Measurements from ENCODE around the gene AOPEP.
"Not testable (repeated sequence)": the region's sequence is repeated elsewhere in the genome, so short reads cannot be mapped to it uniquely, and the experiment has no call there.

AOPEP gene

DNA sequence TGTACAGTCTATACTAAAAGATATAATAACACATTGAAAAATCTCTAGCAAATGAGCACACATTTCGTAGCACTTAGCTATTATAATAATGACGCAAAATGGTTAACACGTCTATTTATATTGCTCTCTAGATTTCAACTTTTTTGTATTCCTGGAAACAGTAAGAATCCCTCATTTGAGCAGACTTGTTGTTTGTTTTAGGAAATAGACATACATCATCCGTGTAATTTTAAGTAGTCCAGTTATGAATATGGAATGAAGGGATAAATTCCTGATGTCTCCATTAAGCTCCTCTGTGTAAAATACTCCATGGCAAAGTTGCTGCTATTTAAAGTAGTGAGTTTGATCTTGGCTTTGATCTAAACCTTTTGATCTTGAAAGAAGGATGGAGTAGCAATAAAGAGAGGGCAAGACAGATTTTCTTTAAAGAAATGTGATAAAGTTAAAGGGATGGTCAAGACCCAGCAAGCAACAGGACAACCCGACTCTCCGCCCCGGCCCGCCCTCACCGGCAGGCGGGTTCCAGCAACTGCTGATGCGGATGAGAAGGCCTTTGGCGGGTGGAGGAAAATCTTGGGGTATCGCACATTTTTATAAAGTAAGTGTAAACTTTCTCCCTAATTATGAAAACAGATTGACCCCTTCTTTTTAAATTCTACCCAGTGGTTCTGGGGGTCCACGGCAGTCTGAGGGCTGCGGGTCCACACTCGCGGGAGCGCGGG is 277.4 kb downstream of the AOPEP start:
- DNase-seq, result no peak

DNA sequence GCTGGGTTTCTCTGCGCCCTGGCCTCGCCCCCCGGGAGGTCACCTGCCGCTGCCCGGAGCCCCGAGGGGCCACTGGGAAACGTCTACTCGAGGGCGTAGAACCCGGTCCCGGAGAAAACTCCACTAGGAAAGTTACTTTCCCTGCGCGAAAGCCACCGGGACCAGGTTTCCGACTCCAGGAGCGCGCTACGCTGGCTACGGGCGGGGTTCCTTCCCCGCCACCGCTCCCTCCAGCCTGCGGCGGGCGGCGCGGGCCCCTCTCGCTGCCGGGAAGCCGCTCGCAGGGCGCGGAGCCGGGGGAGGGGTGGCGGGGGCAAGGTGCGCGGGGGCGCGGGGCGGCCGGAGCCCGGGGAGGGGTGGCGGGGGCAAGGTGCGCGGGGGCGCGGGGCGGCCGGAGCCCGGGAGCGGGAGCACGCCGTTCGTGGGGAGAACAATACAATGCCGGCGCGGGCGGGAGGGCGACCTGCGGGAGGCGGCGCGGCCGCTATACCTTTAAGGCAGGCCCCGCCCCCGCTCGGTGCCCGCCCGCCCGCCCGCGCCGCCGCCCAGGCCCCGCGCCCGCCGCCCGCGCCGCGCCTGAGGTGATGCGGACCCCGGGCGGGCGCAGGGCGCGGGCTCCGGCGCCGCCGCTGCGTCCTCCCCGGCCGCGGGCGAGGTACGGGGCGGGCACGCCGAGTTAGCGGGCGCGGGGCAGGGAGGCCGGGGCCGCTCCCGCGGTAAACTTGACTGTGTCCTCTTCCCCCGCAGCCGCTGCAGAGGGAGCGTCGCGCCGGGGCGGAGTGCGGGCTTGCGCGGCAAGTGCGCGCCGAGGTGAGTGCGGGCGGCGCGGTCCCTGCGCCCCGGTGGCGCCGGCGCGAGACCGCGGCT is 278.1 kb downstream of the AOPEP start:
- no peak for DNase-seq

DNA sequence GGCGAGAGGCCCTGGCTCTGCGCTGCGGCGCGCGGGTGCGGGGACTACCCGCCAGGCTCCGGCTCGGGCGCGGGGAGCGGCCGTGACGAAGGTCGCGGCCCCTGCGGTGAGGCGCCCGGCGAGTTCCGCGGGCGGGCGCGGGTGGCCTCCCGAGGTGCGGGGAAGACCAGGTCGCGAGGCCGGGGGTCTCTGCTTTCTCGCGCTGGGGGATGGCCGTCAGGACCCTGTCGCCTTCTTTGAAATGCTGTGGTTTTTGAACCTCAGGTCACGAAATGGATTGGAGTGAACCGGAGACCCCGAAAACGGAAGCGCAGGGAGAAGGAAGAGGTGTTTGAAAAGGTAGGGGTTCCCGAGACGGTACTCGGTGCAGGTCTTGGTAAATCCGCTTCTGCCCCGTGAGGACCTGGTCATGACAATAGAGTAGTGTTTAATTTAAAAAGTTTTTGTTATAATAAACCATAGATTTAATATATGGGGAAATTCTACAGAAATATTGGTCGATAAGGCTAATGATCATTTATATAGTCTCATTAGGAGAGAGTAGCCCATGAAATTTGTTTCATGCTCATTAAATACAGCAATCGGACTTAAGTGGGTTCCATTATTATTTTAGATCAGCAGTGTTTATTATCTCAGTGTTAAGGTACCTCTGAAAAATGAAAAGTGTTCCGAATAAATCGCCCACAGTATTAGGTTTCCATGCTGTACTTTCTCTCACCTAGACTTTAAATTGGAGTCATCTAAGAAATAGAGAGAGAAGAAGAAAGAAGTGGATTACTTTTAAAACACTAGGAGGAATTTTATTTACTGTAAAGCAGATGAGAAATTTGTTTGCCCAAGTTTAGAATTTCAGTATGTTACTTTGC is 279.0 kb downstream of the AOPEP start:
- DNase-seq, result no peak

DNA sequence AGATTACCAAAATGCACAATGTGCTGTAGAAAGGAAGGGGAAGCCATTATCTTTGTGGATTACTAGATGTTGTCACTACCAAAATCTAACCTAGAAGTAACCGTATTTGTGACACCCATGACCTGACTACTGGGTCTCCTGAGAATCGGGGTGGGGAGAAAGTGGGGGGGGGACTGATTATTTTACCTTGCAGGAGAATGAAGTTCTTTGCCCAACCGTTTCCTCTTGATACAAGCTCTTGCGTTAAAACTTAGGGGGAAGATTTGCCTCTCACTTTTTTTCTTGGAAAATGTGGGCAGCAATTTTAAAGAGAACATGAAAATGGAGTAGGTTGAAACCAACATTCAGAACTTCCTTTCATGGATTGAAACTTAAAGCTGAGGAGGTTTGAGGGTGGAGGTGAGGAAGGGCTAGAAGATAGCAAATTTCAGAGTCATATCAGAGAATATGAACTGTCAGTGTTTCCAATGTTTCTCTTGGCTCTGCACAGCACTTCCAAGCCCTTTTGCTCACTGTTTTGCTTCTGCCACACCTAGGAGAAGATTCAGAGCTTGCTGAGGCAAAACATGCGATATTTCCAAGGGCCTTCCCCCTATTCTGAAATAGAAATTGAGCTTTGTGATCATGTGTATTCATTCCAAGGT is 280.8 kb downstream of the AOPEP start:
- no peak for DNase-seq

DNA sequence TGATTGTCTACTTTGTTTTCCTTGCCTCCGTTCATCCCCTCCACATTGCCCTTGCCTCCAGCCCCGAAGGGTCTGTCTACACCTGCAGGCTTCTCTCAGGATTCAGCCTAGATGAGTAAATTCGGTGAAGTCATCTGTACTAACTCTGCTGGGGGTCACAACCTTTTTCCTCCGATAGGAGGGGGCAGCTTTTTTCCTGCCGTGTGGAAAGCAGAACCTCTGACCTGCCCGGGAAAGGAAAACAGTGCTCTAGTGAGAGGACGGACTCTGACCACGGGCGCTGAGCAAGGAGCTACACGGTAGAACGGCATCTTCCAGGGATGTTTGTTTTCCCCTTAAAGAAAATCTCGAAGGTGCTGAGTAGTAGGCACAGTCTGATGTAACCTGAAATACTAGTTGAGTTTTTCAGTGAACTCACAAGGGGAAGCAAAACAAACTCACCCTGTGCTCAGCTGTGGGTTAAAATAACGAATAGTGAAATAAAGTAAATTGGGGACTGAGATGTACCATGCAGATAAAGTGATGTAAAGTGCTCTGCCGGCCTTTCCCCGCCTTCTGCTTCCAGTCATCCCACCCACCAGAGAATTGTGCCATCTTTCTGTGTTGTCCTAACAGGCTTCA is 281.8 kb downstream of the AOPEP start:
- no peak for DNase-seq

DNA sequence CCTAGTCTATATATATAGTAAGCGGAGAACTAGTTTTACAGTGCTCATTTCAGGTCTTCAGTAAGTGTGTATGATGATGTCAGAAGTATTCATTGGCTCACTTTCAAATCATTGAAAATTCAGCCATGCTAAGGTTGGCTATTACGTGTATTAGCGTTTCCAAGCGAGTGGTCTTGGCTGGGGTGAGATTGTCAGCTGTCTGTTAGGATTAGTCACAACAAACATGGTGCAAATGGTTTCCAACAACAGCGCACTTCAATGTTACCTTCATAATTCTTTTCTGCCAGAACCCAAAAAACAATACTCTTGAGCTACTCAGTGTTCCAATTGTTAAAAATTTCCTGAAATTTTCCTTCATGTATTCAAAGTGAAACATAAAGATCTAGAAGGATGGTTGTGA is 283.0 kb downstream of the AOPEP start:
- no peak for DNase-seq

DNA sequence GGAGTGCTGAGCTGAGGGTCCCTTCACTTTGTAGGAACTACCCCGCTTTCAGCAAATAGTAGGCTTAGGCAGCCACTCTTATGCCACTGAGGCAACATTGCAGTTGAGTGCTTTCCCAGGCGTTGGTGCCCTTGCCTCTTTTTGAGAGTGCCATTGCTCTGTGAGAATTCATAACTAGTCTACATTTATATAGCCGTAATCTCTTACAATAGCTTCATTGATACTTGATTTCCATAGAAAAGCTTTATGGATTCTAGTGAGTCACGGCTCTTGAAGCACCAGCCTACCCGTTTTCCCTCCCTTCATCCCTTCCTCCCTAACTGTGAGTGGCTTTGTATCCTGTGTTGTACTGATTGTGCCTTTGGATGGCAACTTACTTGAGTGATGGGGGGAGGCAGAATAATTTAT is 283.9 kb downstream of the AOPEP start:
- no peak for DNase-seq

DNA sequence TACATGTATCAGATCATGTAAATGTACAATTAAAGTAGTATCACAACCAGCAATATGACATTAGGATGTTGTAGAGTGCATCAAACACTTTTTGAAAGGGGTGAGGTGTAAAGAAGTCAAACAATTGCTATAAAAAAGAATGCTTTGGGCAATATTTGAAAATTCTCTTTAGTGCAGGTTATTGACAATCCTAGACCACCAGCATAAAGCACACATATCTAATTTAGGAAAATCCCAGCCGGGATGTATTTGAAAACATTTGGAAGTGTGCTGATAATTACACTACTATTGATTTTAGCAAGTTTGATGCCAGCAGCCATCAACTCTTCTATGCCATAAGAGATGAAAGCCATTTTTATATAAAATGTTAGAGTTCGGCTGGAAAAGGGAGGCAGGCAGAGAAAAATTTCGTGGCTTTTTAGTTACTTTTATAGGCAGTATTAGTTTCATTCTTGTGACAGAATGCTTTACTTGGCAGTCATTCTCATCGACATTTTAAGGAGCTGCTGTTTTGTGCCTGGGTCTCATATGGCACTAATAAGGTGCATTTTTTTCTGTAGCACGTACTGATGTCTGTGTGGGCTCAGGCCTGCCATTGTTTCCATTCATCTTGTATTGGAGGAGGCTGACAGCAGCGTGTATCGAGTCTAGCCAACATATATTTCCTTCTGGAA is 285.7 kb downstream of the AOPEP start:
- no peak for DNase-seq

DNA sequence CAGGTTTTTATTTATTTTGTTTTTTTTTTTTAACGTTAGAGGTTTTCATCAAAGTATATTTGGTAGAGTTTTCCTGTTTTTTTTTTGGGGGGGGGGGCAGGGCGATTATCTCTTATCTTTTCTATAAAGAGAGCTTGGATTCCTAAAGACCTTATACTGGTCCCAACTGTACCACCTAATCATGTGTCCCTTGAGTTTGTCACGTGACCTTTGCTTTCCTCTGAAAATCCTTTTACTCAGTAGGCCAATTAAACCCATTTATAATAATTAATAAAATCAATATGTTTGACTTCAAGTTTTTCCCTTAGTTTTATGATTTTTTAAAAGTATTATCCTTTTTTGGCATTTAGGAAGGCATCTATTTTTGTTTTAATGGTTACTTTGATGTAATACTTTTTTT is 286.4 kb downstream of the AOPEP start:
- no peak for DNase-seq

DNA sequence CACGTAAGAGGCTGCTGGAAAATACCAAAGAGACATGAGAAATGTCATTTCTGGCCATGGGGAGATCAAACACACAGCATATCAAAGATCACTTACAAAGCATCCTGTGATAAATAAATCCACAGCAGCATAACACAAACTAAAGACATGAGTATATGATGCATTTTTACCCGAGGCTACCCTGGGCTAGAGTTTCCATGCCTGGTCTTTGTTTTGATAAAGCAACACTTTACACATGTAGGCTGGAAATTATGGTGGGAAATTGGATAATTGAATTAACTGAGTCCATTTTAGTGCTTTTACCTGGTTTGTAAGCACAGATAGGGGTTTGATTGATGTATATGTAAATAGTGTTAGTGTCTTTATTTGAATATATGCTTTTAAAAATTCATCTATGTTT is 288.4 kb downstream of the AOPEP start:
- DNase-seq, result no peak

DNA sequence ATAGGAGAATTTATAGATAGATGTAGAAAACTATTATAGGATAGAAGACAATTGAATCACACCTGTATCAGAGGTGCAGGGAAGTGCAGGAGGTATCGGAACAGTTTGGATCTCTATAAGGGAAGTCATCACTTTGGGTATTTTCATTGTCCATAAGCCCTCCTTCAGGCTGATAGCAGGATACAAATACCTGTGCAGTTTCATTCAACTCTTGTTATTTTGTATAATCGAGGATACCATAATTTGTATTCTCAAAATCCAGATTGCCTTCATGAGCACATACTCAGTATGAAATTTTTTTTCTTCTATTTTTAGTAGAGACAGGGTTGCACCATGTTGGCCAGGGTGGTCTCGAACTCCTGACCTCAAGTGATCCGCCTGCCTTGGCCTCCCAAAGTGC is 289.1 kb downstream of the AOPEP start:
- no peak for DNase-seq

DNA sequence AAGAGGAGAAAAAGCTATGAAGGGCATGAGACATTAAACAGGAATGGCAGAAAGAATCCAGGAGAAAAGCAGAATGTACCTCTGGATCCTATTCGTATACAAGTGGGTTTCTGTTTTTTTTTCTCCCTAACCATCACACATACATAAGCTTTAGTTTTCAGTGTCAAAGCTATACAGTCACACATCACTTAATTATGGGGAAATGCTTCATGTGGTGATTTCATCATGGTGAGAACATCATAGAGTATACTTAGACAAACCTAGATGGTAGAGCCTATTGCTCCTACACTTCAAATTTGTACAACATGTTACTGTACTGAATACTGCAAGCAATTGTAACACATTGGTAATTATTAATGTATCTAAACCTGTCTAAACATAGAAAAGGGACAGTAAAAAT is 290.6 kb downstream of the AOPEP start:
- no peak for DNase-seq

DNA sequence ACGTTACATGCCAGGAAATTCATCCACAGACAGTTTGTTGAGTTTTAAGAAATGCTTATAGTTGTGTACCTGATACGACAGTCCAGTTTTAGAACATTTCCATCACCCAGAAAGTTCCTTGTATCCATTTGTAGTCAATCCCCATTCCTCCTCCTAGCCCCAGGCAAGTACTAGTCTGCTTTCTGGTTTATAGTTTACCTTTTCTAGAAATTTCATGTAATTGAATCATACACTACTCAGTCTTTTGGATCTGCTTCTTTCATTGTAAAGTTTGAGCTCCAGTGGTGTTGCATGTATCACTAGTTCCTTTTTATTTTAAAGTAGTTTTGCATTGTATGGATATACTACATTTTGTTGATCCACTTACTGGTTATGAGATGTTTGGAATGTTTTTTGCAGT is 291.2 kb downstream of the AOPEP start:
- no peak for DNase-seq

DNA sequence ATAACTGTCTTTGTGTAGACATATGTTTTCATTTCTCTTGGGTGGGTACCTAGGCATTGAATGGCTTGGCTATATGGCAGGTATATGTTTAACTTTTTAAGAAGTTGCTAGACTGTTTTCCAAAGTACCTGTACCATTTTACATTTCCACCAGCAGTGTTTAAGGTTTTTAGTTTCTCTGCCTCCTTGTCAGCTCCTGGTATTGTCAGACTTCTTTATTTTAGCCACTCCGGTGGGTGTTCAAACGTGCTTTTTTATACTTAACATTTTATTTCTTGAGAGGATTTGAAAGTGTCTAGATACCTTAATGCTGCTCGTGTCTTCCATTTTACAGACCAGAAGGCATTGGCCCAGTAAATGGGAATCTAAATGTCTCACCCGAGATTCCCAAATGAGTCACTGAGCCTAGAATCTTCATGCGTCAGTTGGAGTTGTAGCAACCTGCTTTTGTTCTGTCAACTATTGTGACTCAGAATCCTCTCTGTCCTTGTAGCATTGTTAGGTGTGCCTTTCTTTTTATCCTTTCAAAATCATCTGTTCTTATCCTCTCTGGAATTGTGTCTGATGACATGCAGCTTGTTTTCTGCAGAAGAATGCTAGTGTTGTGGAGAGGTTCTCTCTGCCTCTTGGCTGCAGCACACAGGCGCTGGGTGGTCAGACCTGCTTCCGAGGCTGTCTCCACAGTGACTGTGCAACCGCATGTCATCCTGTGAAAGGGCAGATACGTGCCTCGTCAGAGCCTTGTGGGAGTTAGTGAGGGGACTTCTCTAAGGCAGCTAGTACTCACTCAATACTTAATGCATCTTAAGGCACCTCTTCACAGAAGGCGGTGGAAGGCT is 291.8 kb downstream of the AOPEP start:
- no peak for DNase-seq

DNA sequence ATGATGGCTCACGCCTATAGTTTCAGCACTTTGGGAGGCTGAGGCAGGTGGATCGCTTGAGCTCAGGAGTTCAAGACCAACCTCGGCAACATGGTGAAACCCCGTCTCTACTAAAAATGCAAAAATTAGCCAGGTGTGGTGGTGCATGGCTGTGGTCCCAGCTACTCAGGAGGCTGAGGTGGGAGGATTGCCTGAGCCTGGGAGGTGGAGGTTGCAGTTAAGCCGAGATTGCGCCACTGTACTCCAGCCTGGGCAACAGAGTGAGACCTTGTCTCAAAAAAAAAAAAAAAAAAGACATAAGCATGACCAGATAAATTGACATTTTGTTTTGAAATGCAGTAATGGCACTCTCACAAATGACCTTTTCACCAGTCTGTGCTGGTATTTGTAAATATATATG is 294.1 kb downstream of the AOPEP start:
- DNase-seq, result not testable (repeated sequence)

DNA sequence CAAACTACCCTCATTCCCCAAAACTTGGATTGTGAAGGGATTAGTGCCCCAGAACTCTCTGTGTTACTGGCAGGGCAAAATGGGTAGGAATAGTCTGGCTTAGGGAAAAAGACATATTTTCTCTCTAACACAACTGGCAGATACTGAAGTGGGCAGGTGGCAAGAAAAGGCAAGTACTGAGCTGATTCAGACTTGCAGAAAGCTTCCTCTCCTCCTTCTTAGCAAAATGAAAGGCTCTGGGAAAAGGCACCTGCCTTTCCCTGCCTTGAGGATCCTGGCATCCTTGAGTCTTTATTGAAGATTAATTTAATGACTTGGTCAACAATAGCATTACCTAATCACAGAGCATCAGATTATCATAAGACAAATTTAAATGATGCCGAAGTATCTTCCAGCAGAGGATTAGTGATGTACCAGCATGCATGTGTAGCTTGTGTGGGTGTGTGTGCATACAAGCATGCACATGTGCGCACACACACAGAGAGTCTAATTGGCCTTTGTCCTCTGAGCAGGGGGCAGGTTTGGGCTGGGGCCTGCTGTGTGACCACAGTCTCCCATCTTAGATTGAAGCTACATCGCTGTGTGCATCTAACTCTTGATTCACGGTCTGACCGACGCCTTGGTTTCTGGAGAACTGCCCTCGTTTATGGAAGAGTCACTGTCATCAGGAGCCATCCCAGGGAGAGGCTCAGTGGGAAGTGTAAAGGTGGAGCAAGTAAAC is 294.8 kb downstream of the AOPEP start:
- no peak for DNase-seq

DNA sequence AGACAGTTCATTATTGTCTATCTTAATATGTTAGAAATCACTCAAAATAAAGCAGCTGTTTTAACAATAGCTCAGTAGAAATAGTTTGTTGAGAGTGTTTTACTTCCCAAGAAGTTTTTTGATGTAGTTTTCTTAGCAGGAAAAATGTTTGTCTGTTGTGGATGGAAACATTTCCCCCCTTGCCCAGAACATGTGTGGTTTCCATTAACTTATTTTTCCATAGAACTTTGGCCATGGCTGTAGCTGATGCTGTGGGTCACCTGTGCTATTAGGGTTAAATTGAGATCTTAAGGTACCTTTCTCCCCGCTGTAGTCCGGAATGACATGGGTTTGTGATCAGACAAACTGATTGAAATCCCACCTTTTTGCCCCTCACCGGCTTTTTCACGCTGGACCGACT is 296.2 kb downstream of the AOPEP start:
- DNase-seq, result no peak

DNA sequence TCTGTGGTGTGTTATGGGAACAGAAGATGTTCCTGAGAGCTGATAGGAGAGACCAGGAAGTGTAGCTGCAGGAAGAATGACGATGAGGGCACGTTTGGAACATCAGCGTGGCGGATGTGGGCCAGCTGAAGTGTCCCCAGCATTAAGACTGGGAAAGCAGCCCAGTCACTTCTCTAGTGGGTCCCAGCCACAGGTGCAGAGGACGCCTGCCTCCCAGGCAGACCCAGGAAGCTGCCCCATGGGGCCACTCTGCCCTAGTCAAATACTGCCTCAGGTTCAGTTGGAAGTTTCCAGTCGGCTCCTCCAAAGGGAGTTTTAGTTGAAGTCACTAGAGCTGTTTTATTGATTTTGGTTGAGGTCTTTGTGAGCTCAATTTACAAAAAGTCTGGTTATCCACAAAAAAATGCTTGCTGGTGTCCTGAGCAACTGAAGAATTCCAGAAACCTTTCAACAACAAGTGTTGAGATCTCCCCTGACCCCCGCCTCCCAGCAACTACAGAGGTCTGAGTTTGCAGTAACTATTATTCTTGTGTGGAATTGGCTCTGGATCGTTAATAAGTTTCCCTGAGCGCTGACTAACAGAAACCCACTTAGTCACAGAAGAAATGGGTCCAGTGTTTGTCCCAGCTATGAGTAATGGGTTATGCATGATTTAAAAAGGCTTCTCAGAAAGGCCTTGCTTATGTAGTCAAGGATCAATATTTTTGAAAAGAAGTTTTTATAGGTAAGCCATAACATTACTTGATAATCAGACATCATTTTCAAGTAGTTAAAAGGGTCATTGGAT is 296.9 kb downstream of the AOPEP start:
- DNase-seq, result no peak

DNA sequence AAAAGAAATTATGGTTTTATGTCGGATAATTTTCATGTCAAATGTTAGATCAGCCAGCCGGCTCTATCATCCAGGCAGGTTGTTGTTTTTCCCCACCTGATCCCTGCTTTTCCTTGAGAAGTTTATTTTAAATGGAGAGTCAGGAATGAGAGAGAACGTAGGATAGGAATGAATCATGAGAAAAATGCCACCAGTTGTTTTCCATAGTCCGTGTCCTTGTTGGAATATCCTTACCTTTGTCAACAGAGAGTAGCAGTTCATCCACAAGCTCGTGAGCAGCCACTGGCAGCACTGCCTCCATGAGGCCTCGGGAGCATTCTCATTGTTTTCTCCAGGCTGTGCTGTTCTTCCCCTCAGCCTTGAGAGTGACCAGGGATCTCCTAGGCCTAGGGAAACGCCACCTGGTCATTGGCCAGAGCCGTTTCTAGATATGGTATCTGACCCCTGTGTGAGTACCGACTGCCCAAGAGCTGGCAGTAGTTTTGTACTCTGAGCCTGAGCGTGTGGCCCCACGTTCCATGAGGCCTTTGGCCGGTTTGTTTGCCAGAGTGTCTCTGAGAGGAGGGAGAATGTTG is 297.7 kb downstream of the AOPEP start:
- DNase-seq, result no peak
